Measurements from ENCODE around the gene ARMC5. TPM values are rescaled to one million over a fixed set of nuclear protein-coding genes. Genes with fewer than 3 reads are reported as not detected.

Gene ARMC5
- polyA plus RNA-seq, 2 of the 4 experiments (the other 2 are of a cell fraction) = 3.2 to 6.1 TPM

DNA sequence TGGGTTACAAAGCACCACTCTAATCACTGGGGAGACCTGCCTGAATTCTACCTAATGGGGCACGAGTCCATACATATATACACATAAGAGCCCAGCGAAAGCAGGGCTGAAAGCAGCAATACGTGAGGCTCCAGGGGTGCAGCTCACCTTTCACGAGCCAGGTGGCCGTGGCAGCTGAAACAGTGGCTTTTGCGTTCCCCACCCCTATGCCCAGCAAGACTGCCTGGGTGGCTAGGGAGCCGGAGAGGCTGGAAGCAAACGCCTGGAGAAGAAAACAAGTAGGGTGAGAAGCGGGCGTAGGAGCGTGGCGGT lies 48.3 kb downstream of the ARMC5 start:
- Histone ChIP-seq H3K4me1 (peaks cover 14% of the 10 kb centered on the region), H3K9me3 (no peaks in the 10 kb centered on the region), H3K4me2 (peak overlapping the region; percentile 81), H3K4me3 (peak overlapping the region; percentile 79), H3K27ac (peak overlapping the region; percentile 91 to 95)
- POLR2A ChIA-PET = interaction anchor here (0.7 to 2.9 kb wide), 12 partner anchors 8 to 390 kb away, joined by 3 to 18 read pairs (median 6); partner anchors contain the start of genes ARMC5, KAT8, TGFB1I1 and ZNF267
- FAIRE-seq = no peak
- 3% methylated on average over 12 of the region's 12 CpGs for WGBS (ENCODE audit: missing lambda C conversion rate)
- CTCF ChIA-PET = interaction anchor here (1.1 to 1.2 kb wide), 2 partner anchors 16 to 361 kb away, joined by 3 to 5 read pairs; no protein-coding TSS in a partner anchor
- no peak for DNase-seq (ENCODE audit: low read depth in 1 of 2, low spot score in 1 of 2)
- peak; percentile 21 to 53; a peak in 4 of 6 replicates for ATAC-seq
- TF ChIP-seq RFX5 (IDR thresholded peaks at IDR 0.05) (no peak), HDAC2 (IDR thresholded peaks at IDR 0.05) (no peak), ZNF302 (CRISPR knock-in tag; IDR thresholded peaks at IDR 0.05) (no peak), HOXB5 (CRISPR knock-in tag; IDR thresholded peaks at IDR 0.05) (no peak), CBX8 (IDR thresholded peaks at IDR 0.05) (no peak), MYC (IDR thresholded peaks at IDR 0.05; ENCODE audit: borderline replicate concordance, low read length) (no peak), ATOH8 (CRISPR knock-in tag; IDR thresholded peaks at IDR 0.05; ENCODE audit: low read depth) (no peak), CHD2 (IDR thresholded peaks at IDR 0.05; ENCODE audit: low read length, partially characterized antibody) (no peak), RAD21 (conservative IDR thresholded peaks at IDR 0.05 in 1 of 2, IDR thresholded peaks at IDR 0.05 in 1 of 2) (no peak), RNF2 (IDR thresholded peaks at IDR 0.05; ENCODE audit: borderline replicate concordance, low read depth) (no peak)

DNA sequence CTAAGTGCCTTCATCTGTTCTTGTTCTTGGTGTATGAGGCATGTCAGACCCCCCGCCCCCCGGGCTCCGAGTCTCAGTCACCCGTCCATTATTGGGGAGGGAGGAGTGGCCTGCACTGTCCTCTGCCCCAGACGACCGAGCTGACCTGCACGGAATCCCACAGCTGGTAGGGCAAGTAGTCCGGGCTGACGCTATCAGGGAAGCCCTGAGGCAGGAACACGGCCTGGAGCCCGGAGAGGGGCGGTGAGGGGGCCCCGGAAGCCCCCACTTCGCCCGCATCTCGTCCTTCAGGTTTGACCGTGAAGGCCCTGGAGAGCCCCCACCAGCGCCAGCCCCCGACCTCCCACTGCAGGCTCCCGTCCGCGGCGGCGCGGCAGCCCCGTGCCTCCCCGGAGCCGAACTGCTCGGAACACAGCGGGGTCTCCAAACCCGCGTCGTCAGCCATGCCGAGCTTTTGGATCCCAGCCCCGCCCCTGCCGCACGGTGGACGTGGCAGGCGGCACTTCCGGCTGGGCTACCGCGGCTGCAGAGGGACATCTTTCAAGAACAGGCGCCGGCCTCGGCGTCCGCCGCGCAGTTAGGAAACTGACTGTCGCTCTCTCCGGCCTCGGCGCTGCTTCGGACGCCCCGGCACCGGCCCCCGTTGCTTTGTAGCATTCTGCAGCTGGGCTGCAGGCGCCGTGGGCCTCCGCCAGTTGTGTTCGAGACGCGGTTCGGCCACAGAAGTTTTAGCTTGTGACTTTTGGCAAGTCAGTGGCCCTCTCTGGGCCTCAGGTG lies 48.8 kb downstream of the ARMC5 start, which contains the start of gene RUSF1:
Gene RUSF1, minus strand, starts transcription at position 463 of the 777 bp plus-strand sequence. Its CDS starts 18 bp downstream, at position 445.
- ChIA-PET POLR2A (interaction anchor here (0.7 to 2.9 kb wide), 12 partner anchors 9 to 390 kb away, joined by 3 to 18 read pairs (median 6); partner anchors contain the start of genes ARMC5, KAT8, TGFB1I1 and ZNF267), CTCF (interaction anchor here (0.9 to 1.2 kb wide), 2 partner anchors 16 to 360 kb away, joined by 3 read pairs; no protein-coding TSS in a partner anchor)
- WGBS (ENCODE audit: missing lambda C conversion rate) = 2% methylated on average over 35 of the region's 65 CpGs
- H3K27ac ChIP-seq = peak within 1 kb of the TSS; percentile 91 to 95
- DNase-seq (ENCODE audit: low read depth in 1 of 2, low spot score in 1 of 2) = peak; percentile 72 to 91
- H3K9me3 ChIP-seq = no peaks in the 10 kb centered on the region
- peaks cover 14% of the 10 kb centered on the region for H3K4me1 ChIP-seq
- H3K4me3 ChIP-seq = peak within 1 kb of the TSS; percentile 79
- FAIRE-seq = no peak
- H3K4me2 ChIP-seq = peak within 1 kb of the TSS; percentile 90
- peak; percentile 97 to 98 for ATAC-seq
- TF ChIP-seq EP300 (IDR thresholded peaks at IDR 0.05) (no peak), HEYL (CRISPR knock-in tag; IDR thresholded peaks at IDR 0.05) (no peak), NPAS2 (CRISPR knock-in tag; IDR thresholded peaks at IDR 0.05; ENCODE audit: borderline replicate concordance) (no peak), CBX2 (IDR thresholded peaks at IDR 0.05; ENCODE audit: borderline replicate concordance, low read depth) (no peak), ZFP36 (IDR thresholded peaks at IDR 0.05; ENCODE audit: borderline replicate concordance, partially characterized antibody) (no peak), ELK1 (IDR thresholded peaks at IDR 0.05; ENCODE audit: low read depth, low read length) (peak; percentile 55; the same call in 1 of the 2 replicates), CHD4 (IDR thresholded peaks at IDR 0.05; ENCODE audit: borderline replicate concordance) (no peak), HDAC2 (IDR thresholded peaks at IDR 0.05) (no peak), RFX5 (IDR thresholded peaks at IDR 0.05) (no peak), CTCF (IDR thresholded peaks at IDR 0.05) (no peak), KDM5A (IDR thresholded peaks at IDR 0.05) (no peak), MYC (IDR thresholded peaks at IDR 0.05; ENCODE audit: borderline replicate concordance, low read length) (peak; percentile 55; the same call in 1 of the 2 replicates), TP53 (CRISPR knock-in tag; IDR thresholded peaks at IDR 0.05) (no peak), BCL3 (IDR thresholded peaks at IDR 0.05) (peak; percentile 90), SREBF2 (IDR thresholded peaks at IDR 0.05) (no peak), ESRRA (IDR thresholded peaks at IDR 0.05; ENCODE audit: borderline replicate concordance, low read length) (no peak), JUN (IDR thresholded peaks at IDR 0.05) (peak; percentile 61 to 93; a peak in 4 of 5 replicates), PHF8 (IDR thresholded peaks at IDR 0.05; ENCODE audit: borderline replicate concordance, low read depth) (peak; percentile 97), FOSB (CRISPR knock-in tag; IDR thresholded peaks at IDR 0.05) (no peak), SMC3 (IDR thresholded peaks at IDR 0.05) (no peak), FOXS1 (CRISPR knock-in tag; IDR thresholded peaks at IDR 0.05) (no peak), GATA3 (IDR thresholded peaks at IDR 0.05; ENCODE audit: borderline replicate concordance) (no peak)
- TF ChIP-seq, protein P1, sequence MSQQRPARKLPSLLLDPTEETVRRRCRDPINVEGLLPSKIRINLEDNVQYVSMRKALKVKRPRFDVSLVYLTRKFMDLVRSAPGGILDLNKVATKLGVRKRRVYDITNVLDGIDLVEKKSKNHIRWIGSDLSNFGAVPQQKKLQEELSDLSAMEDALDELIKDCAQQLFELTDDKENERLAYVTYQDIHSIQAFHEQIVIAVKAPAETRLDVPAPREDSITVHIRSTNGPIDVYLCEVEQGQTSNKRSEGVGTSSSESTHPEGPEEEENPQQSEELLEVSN (IDR thresholded peaks at IDR 0.05; ENCODE audit: borderline replicate concordance, low read depth) = no peak

All from A549 (cell line).